ENCODE data around the gene GABRB3.

Gene GABRB3

GRCh38 chr15:26676115-26676514, 96.8 kb downstream of the GABRB3 start:
- DNase-seq (ENCODE audit: low spot score), result no peak

GRCh38 chr15:26674467-26674866, 98.4 kb downstream of the GABRB3 start:
- no peak for DNase-seq (ENCODE audit: low spot score)

- no peak for DNase-seq (ENCODE audit: low spot score)
Observed at GRCh38 chr15:26673445-26673844, 99.4 kb downstream of the GABRB3 start.

- DNase-seq (ENCODE audit: low spot score), result no peak
Observed at GRCh38 chr15:26670116-26670515, 102.8 kb downstream of the GABRB3 start.

GRCh38 chr15:26667222-26667988, 105.5 kb downstream of the GABRB3 start:
- DNase-seq (ENCODE audit: low spot score), result no peak

GRCh38 chr15:26665957-26666791, 106.7 kb downstream of the GABRB3 start:
- DNase-seq (ENCODE audit: low spot score), result no peak

- DNase-seq (ENCODE audit: low spot score), result no peak
Observed at GRCh38 chr15:26662283-26662682, 110.6 kb downstream of the GABRB3 start.

- no peak for DNase-seq (ENCODE audit: low spot score)
Observed at GRCh38 chr15:26661748-26662147, 111.1 kb downstream of the GABRB3 start.

GRCh38 chr15:26661107-26661506, 111.8 kb downstream of the GABRB3 start:
- no peak for DNase-seq (ENCODE audit: low spot score)

GRCh38 chr15:26660241-26660640, 112.6 kb downstream of the GABRB3 start:
- DNase-seq (ENCODE audit: low spot score), result no peak

- no peak for DNase-seq (ENCODE audit: low spot score)
Observed at GRCh38 chr15:26658290-26658689, 114.6 kb downstream of the GABRB3 start.

GRCh38 chr15:26656080-26656479, 116.8 kb downstream of the GABRB3 start:
- DNase-seq (ENCODE audit: low spot score), result no peak

GRCh38 chr15:26651909-26652308, 121.0 kb downstream of the GABRB3 start:
- no peak for DNase-seq (ENCODE audit: low spot score)

- no peak for DNase-seq (ENCODE audit: low spot score)
Observed at GRCh38 chr15:26648676-26649075, 124.2 kb downstream of the GABRB3 start.

GRCh38 chr15:26644948-26645347, 127.9 kb downstream of the GABRB3 start:
- no peak for DNase-seq (ENCODE audit: low spot score)

GRCh38 chr15:26641144-26641543, 131.7 kb downstream of the GABRB3 start:
- DNase-seq (ENCODE audit: low spot score), result no peak

GRCh38 chr15:26640601-26641000, 132.3 kb downstream of the GABRB3 start:
- no peak for DNase-seq (ENCODE audit: low spot score)

GRCh38 chr15:26639966-26640365, 132.9 kb downstream of the GABRB3 start:
- DNase-seq (ENCODE audit: low spot score), result no peak

- DNase-seq (ENCODE audit: low spot score), result no peak
Observed at GRCh38 chr15:26635614-26636013, 137.3 kb downstream of the GABRB3 start.

- DNase-seq (ENCODE audit: low spot score), result no peak
Observed at GRCh38 chr15:26635105-26635504, 137.8 kb downstream of the GABRB3 start.

- no peak for DNase-seq (ENCODE audit: low spot score)
Observed at GRCh38 chr15:26634319-26634718, 138.5 kb downstream of the GABRB3 start.

- no peak for DNase-seq (ENCODE audit: low spot score)
Observed at GRCh38 chr15:26632500-26632899, 140.4 kb downstream of the GABRB3 start.

GRCh38 chr15:26631894-26632293, 141.0 kb downstream of the GABRB3 start:
- no peak for DNase-seq (ENCODE audit: low spot score)
